ENCODE results near the gene DOK5. TPM values are rescaled to one million over a fixed set of nuclear protein-coding genes. Genes with fewer than 3 reads are reported as not detected.

DOK5 gene
- total and polyA plus RNA-seq, 2 of the 4 experiments (the other 2 are of a cell fraction): 2.8 to 3.9 TPM

- H4K91ac ChIP-seq (ENCODE audit: insufficient read depth, low read depth, low read length): no peak overlapping the region
- CTCF ChIA-PET: no interaction called here
- H2AK9ac ChIP-seq (replicated peaks; ENCODE audit: low read depth, low read length, poor library complexity): no peak overlapping the region
- in situ Hi-C loops (cut with MboI; ENCODE audit: low sequenced_read_pairs) (no loop called here), intact Hi-C loops (cut with micrococcal nuclease) (no loop called here), dilution Hi-C loops (cut with HindIII; ENCODE audit: low sequenced_read_pairs, unreplicated experiment) (no loop called here)
- WGBS, 2 experiments (ENCODE audit: extremely low coverage in 2 of 2, insufficient read length in 1 of 2): no CpG with 5 or more reads among the region's 3 CpGs
- H2AFZ ChIP-seq (replicated peaks; ENCODE audit: low read length, poor library complexity): no peak overlapping the region
- no peak overlapping the region for H2BK5ac ChIP-seq (ENCODE audit: low read depth, low read length, poor library complexity, severe bottlenecking)
- H3K9me3 ChIP-seq (ENCODE audit: control insufficient read depth, insufficient read depth, low read length): 0 out of 2 replicates have a peak, but pooled peaks cover 2% of the 10 kb centered on the region
- no peaks in the 10 kb centered on the region for H4K20me1 ChIP-seq (ENCODE audit: insufficient read depth, low read length)
- ATAC-seq (ENCODE audit: low read depth) (peak; percentile 49), DNase-seq (peak; percentile 50)
- no peak overlapping the region for H3K4me3 ChIP-seq (ENCODE audit: insufficient read depth, low read depth, low read length)
- no peak overlapping the region for H3K56ac ChIP-seq (ENCODE audit: extremely low read depth, insufficient read depth, low read length)
- TF ChIP-seq MXI1 (IDR thresholded peaks at IDR 0.05; ENCODE audit: borderline replicate concordance, low read depth, low read length): no peak
- TF ChIP-seq MAFK (IDR thresholded peaks at IDR 0.05; ENCODE audit: low read depth, low read length): no peak
- TF ChIP-seq RCOR1 (IDR thresholded peaks at IDR 0.05; ENCODE audit: insufficient replicate concordance, low read length): no peak
- TF ChIP-seq NFE2L2 (IDR thresholded peaks at IDR 0.05; ENCODE audit: low read depth, low read length): no peak
- no peak for TF ChIP-seq CHD1 (IDR thresholded peaks at IDR 0.05; ENCODE audit: low read depth, low read length)
- no peak for TF ChIP-seq RFX5 (IDR thresholded peaks at IDR 0.05; ENCODE audit: low read depth, low read length)
- TF ChIP-seq ELK1 (IDR thresholded peaks at IDR 0.05; ENCODE audit: borderline replicate concordance, low read depth, low read length): no peak
- TF ChIP-seq RAD21 (IDR thresholded peaks at IDR 0.05; ENCODE audit: low read length): no peak
- TF ChIP-seq POLR2A (IDR thresholded peaks at IDR 0.05; ENCODE audit: low read depth, low read length): no peak
- H3K4me1 ChIP-seq (ENCODE audit: control insufficient read depth, insufficient read depth, low read length): peaks cover 1% of the 10 kb centered on the region; the same call in 1 of the 2 replicates
- no peak overlapping the region for H4K5ac ChIP-seq (ENCODE audit: low read depth, low read length)
- no peaks in the 10 kb centered on the region for H3K9me1 ChIP-seq (ENCODE audit: insufficient read depth, low read length)
- no peaks in the 10 kb centered on the region for H3K36me3 ChIP-seq (ENCODE audit: control insufficient read depth, insufficient read depth, low read length)
- H3K9ac ChIP-seq (ENCODE audit: low read depth, low read length): no peak overlapping the region
- no peak overlapping the region for H2BK15ac ChIP-seq (ENCODE audit: low read depth, low read length)
- H3K4me2 ChIP-seq (ENCODE audit: low read depth, low read length): no peak overlapping the region; the same call in 1 of the 2 replicates
- H2BK120ac ChIP-seq (ENCODE audit: low read depth, low read length): no peak overlapping the region
- no peak overlapping the region for H2AK5ac ChIP-seq (ENCODE audit: low read depth, low read length)
- H3K79me1 ChIP-seq (ENCODE audit: low read depth in 1 of 2, low read length in 2 of 2): no peaks in the 10 kb centered on the region
- POLR2A ChIA-PET (ENCODE audit: unreplicated experiment): no interaction called here
- no peak overlapping the region for H3K4ac ChIP-seq (ENCODE audit: low read depth, low read length)
- H3K27me3 ChIP-seq (ENCODE audit: control insufficient read depth, insufficient read depth, low read length): no peaks in the 10 kb centered on the region
- H3K14ac ChIP-seq (replicated peaks; ENCODE audit: low read depth, low read length): no peak overlapping the region
- H3K18ac ChIP-seq (ENCODE audit: low read depth, low read length): no peak overlapping the region; the same call in 1 of the 2 replicates
- no peak overlapping the region for H4K8ac ChIP-seq (ENCODE audit: low read depth in 2 of 2, low read length in 2 of 2)
- no TSS peak for BruUV-seq (replicated peaks)
- no peak overlapping the region for H3K23ac ChIP-seq (ENCODE audit: low read depth, low read length)
- peak overlapping the region; percentile 5; the same call in 1 of the 2 replicates for H2BK20ac ChIP-seq (ENCODE audit: low read depth, low read length)
- peak overlapping the region; percentile 41; the same call in 1 of the 2 replicates for H3K27ac ChIP-seq (ENCODE audit: insufficient read depth, low read length)
Measured at GRCh38 chr20:54557806-54558590, 82.6 kb downstream of the DOK5 start.
